Large intestine (tissue), 3 donors: Measurements from ENCODE around the gene MEI1. TPM values are rescaled to one million over a fixed set of nuclear protein-coding genes. Genes with fewer than 3 reads are reported as not detected.
A peak's percentile ranks its signal among the peaks of the same experiment; 100 is the strongest.
"Not testable (repeated sequence)": the region's sequence is repeated elsewhere in the genome, so short reads cannot be mapped to it uniquely, and the experiment has no call there.

ENCODE experiments used
- DNase-seq, 2 donors: peaks; one replicate each; pipeline versions ENCODE4 v3.0.0 to v3.0.0-alpha.2; 2013
- H3K27ac ChIP-seq: one replicate; pipeline ENCODE4 v1.5.1; 2013; ENCODE audit warnings: low read length
- H3K27me3 ChIP-seq: 2 replicates; pipeline ENCODE4 v1.6.1; 2013; ENCODE audit warnings: low read length; ENCODE audit not compliant: control insufficient read depth, insufficient read depth
- H3K36me3 ChIP-seq: 2 replicates; pipeline ENCODE4 v1.6.1; 2013; ENCODE audit warnings: low read length; ENCODE audit not compliant: control insufficient read depth, insufficient read depth
- H3K4me1 ChIP-seq: one replicate; pipeline ENCODE4 v1.6.1; 2013; ENCODE audit warnings: low read length; ENCODE audit not compliant: control insufficient read depth, insufficient read depth
- H3K4me3 ChIP-seq: one replicate; pipeline ENCODE4 v1.5.1; 2013; ENCODE audit warnings: low read length
- H3K9me3 ChIP-seq: one replicate; pipeline ENCODE4 v1.6.1; 2013; ENCODE audit warnings: mild to moderate bottlenecking, low read depth, low read length, moderate library complexity; ENCODE audit not compliant: control insufficient read depth
- WGBS: methylation state at CpG from one replicate; pipeline ENCODE4 v1.1.5; 2013; ENCODE audit warnings: low lambda C conversion rate; ENCODE audit not compliant: insufficient coverage; 5-methylcytosine and 5-hydroxymethylcytosine counted together
- polyA plus RNA-seq: library from polyadenylated mRNA; unstranded; fragments of 120-200 nt; gene quantifications from one replicate; pipeline ENCODE4 v1.2.1, GENCODE V29; 2013

Gene MEI1
- polyA plus RNA-seq, 1 donor, result 4.4 TPM

GRCh38 chr22:41682033-41682807 is 17.1 kb upstream of the MEI1 start:
- no peaks in the 10 kb centered on the region for H3K27me3 ChIP-seq
- H3K9me3 ChIP-seq, result peaks cover 2% of the 10 kb centered on the region
- H3K36me3 ChIP-seq, result peaks cover 23% of the 10 kb centered on the region
- H3K4me1 ChIP-seq, result no peaks in the 10 kb centered on the region
- peak overlapping the region; percentile 63 for H3K4me3 ChIP-seq
- H3K27ac ChIP-seq, result peak overlapping the region; percentile 92
- WGBS, result no CpG with 5 or more reads among the region's 50 CpGs
- DNase-seq, result peak; percentile 87 to 88

GRCh38 chr22:41683052-41683451 is 16.3 kb upstream of the MEI1 start:
- Histone ChIP-seq H3K36me3 (peaks cover 19% of the 10 kb centered on the region), H3K27ac (peak overlapping the region; percentile 92), H3K27me3 (no peaks in the 10 kb centered on the region), H3K4me1 (no peaks in the 10 kb centered on the region), H3K9me3 (peaks cover 2% of the 10 kb centered on the region), H3K4me3 (peak overlapping the region; percentile 63)
- no CpG with 5 or more reads among the region's 9 CpGs for WGBS
- DNase-seq, result no peak

DNA sequence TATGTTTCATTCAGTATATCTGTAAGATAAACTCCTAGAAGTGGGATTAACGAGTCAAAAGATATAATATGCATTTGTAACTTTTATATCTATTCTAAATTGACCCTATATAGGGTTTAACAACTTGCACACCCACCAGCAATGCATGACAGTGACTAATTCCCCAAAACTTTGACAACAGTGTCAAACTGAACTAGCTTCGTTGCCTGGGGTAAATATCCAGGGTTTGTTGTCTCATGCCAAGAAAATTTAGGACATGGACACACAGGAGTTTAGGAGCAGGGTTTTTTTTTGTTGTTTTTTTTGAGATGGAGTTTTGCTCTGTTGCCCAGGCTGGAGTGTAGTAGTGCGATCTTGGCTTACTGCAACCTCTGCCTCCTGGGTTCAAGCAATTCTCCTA is 15.7 kb upstream of the MEI1 start:
- no peak overlapping the region for H3K4me3 ChIP-seq
- H3K27ac ChIP-seq, result no peak overlapping the region
- no peaks in the 10 kb centered on the region for H3K4me1 ChIP-seq
- H3K27me3 ChIP-seq, result no peaks in the 10 kb centered on the region
- H3K9me3 ChIP-seq, result peaks cover 2% of the 10 kb centered on the region
- peaks cover 14% of the 10 kb centered on the region for H3K36me3 ChIP-seq
- 100% methylated on average over 1 of the region's 3 CpGs for WGBS
- no peak for DNase-seq

GRCh38 chr22:41684194-41684593 is 15.1 kb upstream of the MEI1 start:
- 100% methylated on average over 1 of the region's 4 CpGs for WGBS
- Histone ChIP-seq H3K27ac (no peak overlapping the region), H3K4me3 (no peak overlapping the region), H3K4me1 (peaks cover 2% of the 10 kb centered on the region), H3K9me3 (peaks cover 2% of the 10 kb centered on the region), H3K36me3 (peaks cover 9% of the 10 kb centered on the region), H3K27me3 (no peaks in the 10 kb centered on the region)
- no peak for DNase-seq

DNA sequence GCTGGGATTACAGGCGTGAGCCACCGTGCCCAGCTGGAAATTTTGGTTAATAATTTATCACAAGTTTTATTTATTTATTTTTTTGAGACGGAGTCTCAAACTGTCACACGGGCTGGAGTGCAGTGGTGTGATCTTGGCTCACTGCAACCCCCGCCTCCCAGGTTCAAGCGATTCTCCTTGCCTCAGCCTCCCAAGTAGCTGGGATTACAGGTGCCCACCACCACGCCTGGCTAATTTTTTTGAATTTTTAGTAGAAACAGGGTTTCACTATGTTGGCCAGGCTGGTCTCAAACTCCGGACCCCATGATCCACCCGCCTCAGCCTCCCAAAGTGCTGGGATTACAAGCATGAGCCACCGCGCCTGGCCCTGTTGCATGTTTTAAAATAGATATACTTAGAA is 12.4 kb upstream of the MEI1 start:
- not testable (repeated sequence) for H3K4me1 ChIP-seq, DNase-seq
- 40% methylated on average over 1 of the region's 11 CpGs for WGBS

DNA sequence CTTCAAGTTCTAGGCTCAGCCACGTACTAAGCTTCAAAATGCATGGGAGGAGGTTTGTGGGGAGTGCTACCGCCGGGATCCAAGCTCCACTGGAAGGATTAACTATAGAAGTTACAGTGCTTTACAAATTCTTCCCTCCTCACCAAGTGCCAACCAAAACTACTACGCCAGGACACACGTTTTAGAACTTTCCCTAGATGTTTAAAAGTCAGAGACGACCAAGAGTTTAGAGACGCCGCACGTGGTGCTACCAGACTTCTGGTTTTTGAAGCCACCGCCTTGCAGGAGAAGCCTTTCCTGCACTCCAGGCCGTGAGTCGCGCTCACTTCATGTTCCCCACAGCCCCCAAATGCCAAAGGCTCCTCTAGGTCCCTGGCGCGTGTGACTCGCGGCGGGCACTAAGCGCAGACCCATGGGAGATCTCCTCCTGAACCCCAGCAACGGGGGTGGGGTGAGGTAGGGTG is 11.4 kb upstream of the MEI1 start:
- DNase-seq, result peak in 1 of 2 donors; percentile 59
- no CpG with 5 or more reads among the region's 20 CpGs for WGBS
- Histone ChIP-seq H3K4me1 (peaks cover 3% of the 10 kb centered on the region), H3K27ac (peak overlapping the region; percentile 93), H3K27me3 (no peaks in the 10 kb centered on the region), H3K9me3 (no peaks in the 10 kb centered on the region), H3K4me3 (peak overlapping the region; percentile 91), H3K36me3 (no peaks in the 10 kb centered on the region)

More for the DNA sequence above, 12.4 kb upstream of the MEI1 start:
- H3K27ac ChIP-seq, H3K27me3 ChIP-seq, H3K9me3 ChIP-seq, H3K36me3 ChIP-seq, H3K4me3 ChIP-seq: not testable (repeated sequence)

- no peaks in the 10 kb centered on the region for H3K9me3 ChIP-seq
- no CpG with 5 or more reads among the region's 62 CpGs for WGBS
- DNase-seq, result peak; percentile 93 to 96
- H3K36me3 ChIP-seq, result no peaks in the 10 kb centered on the region
- H3K27me3 ChIP-seq, result no peaks in the 10 kb centered on the region
- peaks cover 3% of the 10 kb centered on the region for H3K4me1 ChIP-seq
- peak within 1 kb of the TSS; percentile 93 for H3K27ac ChIP-seq
- peak within 1 kb of the TSS; percentile 91 for H3K4me3 ChIP-seq
Measured at GRCh38 chr22:41688365-41689211, 10.7 kb upstream of the MEI1 start, which contains the start of gene SNU13. SNU13 (minus strand) TSS chr22:41688867; CDS start chr22:41688796, 71 bp downstream.

GRCh38 chr22:41690476-41690875 is 8.8 kb upstream of the MEI1 start:
- WGBS, result no CpG with 5 or more reads among the region's 3 CpGs
- peaks cover 3% of the 10 kb centered on the region for H3K4me1 ChIP-seq
- H3K36me3 ChIP-seq, result peaks cover 10% of the 10 kb centered on the region
- H3K4me3 ChIP-seq, result no peak overlapping the region
- no peaks in the 10 kb centered on the region for H3K9me3 ChIP-seq
- H3K27ac ChIP-seq, result no peak overlapping the region
- no peak for DNase-seq
- no peaks in the 10 kb centered on the region for H3K27me3 ChIP-seq

DNA sequence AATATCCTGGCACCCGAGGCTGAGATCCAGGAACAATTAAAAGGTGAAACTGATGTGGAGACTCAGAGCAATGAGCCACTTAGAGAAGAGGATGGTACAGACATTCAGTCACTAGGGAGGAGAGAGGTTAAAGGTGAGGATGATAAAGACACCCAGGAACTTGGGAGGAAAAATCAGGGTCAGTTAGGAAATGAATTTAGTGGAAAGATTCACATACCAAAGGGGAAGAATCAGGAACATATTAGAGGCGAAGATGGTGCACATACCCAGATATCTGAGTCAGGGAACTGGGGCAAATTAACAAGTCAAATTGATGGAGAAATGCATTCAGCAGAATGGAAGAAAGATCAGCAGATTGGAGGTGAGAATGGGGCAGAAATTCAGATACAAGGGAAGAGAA is 4.1 kb upstream of the MEI1 start:
- Histone ChIP-seq H3K36me3 (peaks cover 10% of the 10 kb centered on the region), H3K4me3 (no peak overlapping the region), H3K27me3 (peaks cover 7% of the 10 kb centered on the region), H3K27ac (no peak overlapping the region), H3K9me3 (peaks cover 10% of the 10 kb centered on the region), H3K4me1 (peaks cover 18% of the 10 kb centered on the region)
- no CpG with 5 or more reads among the region's 2 CpGs for WGBS
- DNase-seq, result no peak

- WGBS, result no CpG with 5 or more reads among the region's 11 CpGs
- peak overlapping the region; percentile 42 for H3K27ac ChIP-seq
Measured at GRCh38 chr22:41696703-41697102, 2.6 kb upstream of the MEI1 start.

More at GRCh38 chr22:41696703-41697102, 2.6 kb upstream of the MEI1 start:
- H3K27me3 ChIP-seq, result peaks cover 7% of the 10 kb centered on the region
- DNase-seq, result no peak
- peaks cover 18% of the 10 kb centered on the region for H3K4me1 ChIP-seq
- H3K36me3 ChIP-seq, result peaks cover 10% of the 10 kb centered on the region
- no peak overlapping the region for H3K4me3 ChIP-seq
- peaks cover 10% of the 10 kb centered on the region for H3K9me3 ChIP-seq
